ENCODE measurements around the gene UCHL5.

UCHL5 gene

DNA sequence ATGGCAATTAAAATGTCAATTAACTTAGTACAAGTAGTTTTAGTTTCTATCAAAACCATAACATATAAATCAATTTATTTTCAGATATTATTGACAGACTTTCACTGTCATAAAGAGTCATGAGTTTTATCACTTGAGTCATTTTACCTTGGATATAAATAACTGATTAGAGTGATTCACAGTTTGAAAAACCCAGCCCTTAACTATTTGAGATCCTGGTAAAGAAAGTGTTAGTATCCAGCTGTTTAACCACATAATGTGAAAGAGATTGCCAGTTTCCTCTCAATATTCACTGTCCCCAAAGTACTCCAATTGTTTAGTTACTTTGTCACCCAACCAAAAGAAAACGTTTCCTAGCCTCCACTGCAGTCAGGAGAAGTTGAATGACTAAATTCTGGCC is 91.3 kb downstream of the UCHL5 start:
- no peak for DNase-seq

DNA sequence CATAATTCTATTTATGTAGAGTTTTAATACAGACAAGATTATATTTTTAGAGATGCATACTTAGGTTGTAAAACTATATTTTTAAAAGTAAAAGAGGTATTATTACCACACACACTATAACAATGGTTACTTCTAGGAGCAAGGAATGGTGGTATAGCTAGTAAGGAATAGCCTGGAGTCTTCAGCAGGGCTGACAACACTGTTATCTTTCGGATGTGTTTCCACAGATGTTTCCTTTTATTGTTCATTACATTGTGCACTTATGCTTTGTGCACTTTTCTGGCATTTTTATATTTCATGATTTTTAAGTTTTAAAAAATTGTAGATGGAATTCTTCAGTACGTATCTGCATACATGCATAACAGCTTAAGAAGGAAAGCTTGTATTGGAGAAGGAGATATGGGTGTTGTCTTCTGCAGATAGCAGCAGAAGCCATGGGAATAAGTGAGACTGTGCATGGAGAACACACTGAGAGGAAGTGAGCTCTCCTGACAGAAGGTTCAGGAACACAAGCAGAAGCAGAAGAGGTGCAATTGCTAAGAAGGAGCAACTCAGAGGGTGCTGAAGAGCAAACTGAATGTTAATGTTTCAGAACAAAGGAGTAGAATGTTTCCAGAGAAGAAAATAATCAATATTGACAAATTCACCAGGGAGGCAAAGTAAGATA is 91.8 kb downstream of the UCHL5 start:
- DNase-seq, result no peak

- no peak for DNase-seq
Observed at GRCh38 chr1:192966073-192966472, 93.1 kb downstream of the UCHL5 start.

GRCh38 chr1:192962901-192963300 is 96.3 kb downstream of the UCHL5 start:
- no peak for DNase-seq
